Measurements from ENCODE around the gene APOBEC3F.
A peak's percentile ranks its signal among the peaks of the same experiment; 100 is the strongest.
"Not testable (repeated sequence)": the region's sequence is repeated elsewhere in the genome, so short reads cannot be mapped to it uniquely, and the experiment has no call there.

APOBEC3F gene

GRCh38 chr22:39055658-39056057, 15.0 kb downstream of the APOBEC3F start:
- H3K4me3 ChIP-seq (replicated peaks; ENCODE audit: low read depth, low read length): no peak overlapping the region
- no peak for TF ChIP-seq CTCF (IDR thresholded peaks at IDR 0.05; ENCODE audit: low read depth, low read length, missing control alignments)
- no peak for DNase-seq (ENCODE audit: extremely low read depth, low read depth)

GRCh38 chr22:39061290-39061689, 20.6 kb downstream of the APOBEC3F start:
- not testable (repeated sequence) for DNase-seq (ENCODE audit: extremely low read depth, low read depth); H3K4me3 ChIP-seq (replicated peaks; ENCODE audit: low read depth, low read length)

GRCh38 chr22:39061951-39062350, 21.3 kb downstream of the APOBEC3F start:
- H3K4me3 ChIP-seq (replicated peaks; ENCODE audit: low read depth, low read length); DNase-seq (ENCODE audit: extremely low read depth, low read depth): not testable (repeated sequence)

GRCh38 chr22:39063904-39064303, 23.2 kb downstream of the APOBEC3F start:
- not testable (repeated sequence) for DNase-seq (ENCODE audit: extremely low read depth, low read depth); H3K4me3 ChIP-seq (replicated peaks; ENCODE audit: low read depth, low read length)

- not testable (repeated sequence) for DNase-seq (ENCODE audit: extremely low read depth, low read depth); H3K4me3 ChIP-seq (replicated peaks; ENCODE audit: low read depth, low read length)
These were observed 26.0 kb downstream of the APOBEC3F start for GRCh38 chr22:39066442-39067276.

GRCh38 chr22:39068033-39068785, 27.5 kb downstream of the APOBEC3F start:
- no peak for TF ChIP-seq CTCF (IDR thresholded peaks at IDR 0.05; ENCODE audit: low read depth, low read length, missing control alignments)
- no peak for DNase-seq (ENCODE audit: extremely low read depth, low read depth)
- H3K4me3 ChIP-seq (replicated peaks; ENCODE audit: low read depth, low read length): no peak overlapping the region

- no peak for TF ChIP-seq CTCF (IDR thresholded peaks at IDR 0.05; ENCODE audit: low read depth, low read length, missing control alignments)
- DNase-seq (ENCODE audit: extremely low read depth, low read depth): no peak
- no peak overlapping the region for H3K4me3 ChIP-seq (replicated peaks; ENCODE audit: low read depth, low read length)
These were observed 29.5 kb downstream of the APOBEC3F start for GRCh38 chr22:39070186-39070585.

- H3K4me3 ChIP-seq (replicated peaks; ENCODE audit: low read depth, low read length); DNase-seq (ENCODE audit: extremely low read depth, low read depth): not testable (repeated sequence)
These were observed 31.9 kb downstream of the APOBEC3F start for GRCh38 chr22:39072581-39072981.

- DNase-seq (ENCODE audit: extremely low read depth, low read depth): no peak
- TF ChIP-seq CTCF (IDR thresholded peaks at IDR 0.05; ENCODE audit: low read depth, low read length, missing control alignments): no peak
- no peak overlapping the region for H3K4me3 ChIP-seq (replicated peaks; ENCODE audit: low read depth, low read length)
These were observed 33.3 kb downstream of the APOBEC3F start for GRCh38 chr22:39073981-39074380.

GRCh38 chr22:39076155-39077025, 35.7 kb downstream of the APOBEC3F start:
- not testable (repeated sequence) for H3K4me3 ChIP-seq (replicated peaks; ENCODE audit: low read depth, low read length); DNase-seq (ENCODE audit: extremely low read depth, low read depth)

GRCh38 chr22:39077026-39077840, 36.6 kb downstream of the APOBEC3F start, which contains the start of gene APOBEC3G:
Gene APOBEC3G (plus strand): TSS chr22:39077275. CDS start chr22:39077362, 87 bp downstream.
- H3K4me3 ChIP-seq (replicated peaks; ENCODE audit: low read depth, low read length): peak within 1 kb of the TSS; percentile 41
- not testable (repeated sequence) for DNase-seq (ENCODE audit: extremely low read depth, low read depth)

- not testable (repeated sequence) for DNase-seq (ENCODE audit: extremely low read depth, low read depth)
- H3K4me3 ChIP-seq (replicated peaks; ENCODE audit: low read depth, low read length): peak overlapping the region; percentile 41
These were observed 37.2 kb downstream of the APOBEC3F start for GRCh38 chr22:39077912-39078311.

Data from HFF-Myc (cell line).